ENCODE results near the gene MESD. TPM values are rescaled to one million over a fixed set of nuclear protein-coding genes. Genes with fewer than 3 reads are reported as not detected.

MESD gene
- total and polyA plus RNA-seq, 9 of the 15 experiments (the other 6 are each of a cell fraction or from before 2014, with no cell fraction given) = 11.3 to 39.7 (median 22.8) TPM

DNA sequence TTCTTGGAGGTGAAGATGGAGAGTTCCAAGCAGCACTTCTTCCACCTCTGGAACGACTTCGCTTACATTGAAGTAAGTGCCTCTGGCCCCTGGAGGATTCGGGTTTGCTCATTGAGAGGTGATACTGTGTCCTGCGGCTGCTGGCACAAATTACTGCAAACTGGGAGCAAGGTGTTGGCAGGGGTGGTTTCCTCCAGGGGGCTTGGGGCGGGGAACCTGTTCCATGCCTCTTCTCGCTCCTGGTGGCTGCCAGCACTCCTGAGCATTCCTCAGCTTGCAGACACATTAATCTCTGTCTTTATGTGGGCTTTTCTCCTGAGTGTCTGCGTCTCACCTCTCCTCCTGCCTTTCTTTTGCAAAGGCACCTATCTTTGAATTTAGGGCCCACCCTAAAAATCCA, 47.4 kb downstream of the MESD start:
- H3K4me3 ChIP-seq = no peak overlapping the region
- H3K36me3 ChIP-seq (ENCODE audit: control insufficient read depth, insufficient read depth, low read length) = 0 out of 3 replicates have a peak, but pooled peaks cover 2% of the 10 kb centered on the region
- H2AFZ ChIP-seq (ENCODE audit: low read depth, low read length) = no peak overlapping the region
- no TSS peak for BruUV-seq (replicated peaks)
- H3K4me2 ChIP-seq (ENCODE audit: insufficient read depth, low read length) = no peak overlapping the region
- H3K79me2 ChIP-seq (ENCODE audit: control insufficient read depth, insufficient read depth, low read length) = no peaks in the 10 kb centered on the region
- WGBS (ENCODE audit: insufficient coverage, low coverage, missing lambda C conversion rate) = 54% methylated on average over 6 of the region's 7 CpGs
- H3K27ac ChIP-seq (ENCODE audit: extremely low read depth, low read depth, low read length) = no peak overlapping the region
- ChIA-PET CTCF (ENCODE audit: low intra/inter-chr PET ratio) (no interaction called here), POLR2A (no interaction called here)
- H3K9me3 ChIP-seq (replicated peaks; ENCODE audit: control insufficient read depth, insufficient read depth, low read depth, low read length) = no peaks in the 10 kb centered on the region
- FAIRE-seq (no peak), ATAC-seq (no peak), DNase-seq (ENCODE audit: extremely low read depth in 1 of 4, low spot score in 3 of 4) (no peak)
- H3K27me3 ChIP-seq (ENCODE audit: control insufficient read depth in 2 of 2, insufficient read depth in 2 of 2, low read length in 2 of 2) = no peaks in the 10 kb centered on the region
- peaks cover 9% of the 10 kb centered on the region; the same call in 1 of the 2 replicates for H4K20me1 ChIP-seq (replicated peaks; ENCODE audit: control insufficient read depth, insufficient read depth, low read length)
- no peaks in the 10 kb centered on the region for H3K4me1 ChIP-seq (replicated peaks in 1 of 2; ENCODE audit: control insufficient read depth in 2 of 2, insufficient read depth in 2 of 2, low read length in 2 of 2)
- no peak overlapping the region for H3K9ac ChIP-seq (ENCODE audit: insufficient read depth in 1 of 2, low read depth in 2 of 2, low read length in 2 of 2)
- intact Hi-C loops (cut with micrococcal nuclease) = no loop called here
- in situ Hi-C loops (cut with MboI) = no loop called here
- no peaks in the 10 kb centered on the region for H3K9me1 ChIP-seq (ENCODE audit: control insufficient read depth, insufficient read depth, low read length)
- TF ChIP-seq ZNF668 (CRISPR knock-in tag; IDR thresholded peaks at IDR 0.05) = no peak
- no peak for TF ChIP-seq E2F3 (CRISPR knock-in tag; IDR thresholded peaks at IDR 0.05)
- no peak for TF ChIP-seq TOE1 (IDR thresholded peaks at IDR 0.05; ENCODE audit: borderline replicate concordance)
- no peak for TF ChIP-seq TOE1 (CRISPR knock-in tag; IDR thresholded peaks at IDR 0.05; ENCODE audit: borderline replicate concordance, low read depth)
- TF ChIP-seq ZNF561 (CRISPR knock-in tag; conservative IDR thresholded peaks at IDR 0.05) = no peak
- no peak for TF ChIP-seq NELFE (IDR thresholded peaks at IDR 0.05; ENCODE audit: insufficient read depth, insufficient read length)
- no peak for TF ChIP-seq TEAD2 (tag; IDR thresholded peaks at IDR 0.05)
- TF ChIP-seq PHTF2 (CRISPR knock-in tag; IDR thresholded peaks at IDR 0.05) = no peak
- no peak for TF ChIP-seq CHD2 (IDR thresholded peaks at IDR 0.05; ENCODE audit: low read depth, low read length)
- no peak for TF ChIP-seq ZNF609 (CRISPR knock-in tag; IDR thresholded peaks at IDR 0.05; ENCODE audit: borderline replicate concordance)
- TF ChIP-seq E2F4 (CRISPR knock-in tag; IDR thresholded peaks at IDR 0.05; ENCODE audit: low read depth) = no peak
- TF ChIP-seq HOXB6 (CRISPR knock-in tag; IDR thresholded peaks at IDR 0.05; ENCODE audit: borderline replicate concordance) = no peak
